PC-3 (cell line): ENCODE measurements around the gene TMEM187. TPM values are rescaled to one million over a fixed set of nuclear protein-coding genes. Genes with fewer than 3 reads are reported as not detected.

Experiments used
- ATAC-seq: fragments of 200-7000 bp; cut with Tn5 transposase; 2 replicates; pipeline ENCODE4 v1.9.1; 2020; ENCODE audit warnings: mild to moderate bottlenecking, moderate library complexity
- BruUV-seq: library from RNA; stranded (reverse); fragments of 400-500 nt; replicated peaks from 2 replicates; lab custom pipeline; 2021; lab: Mats Ljungman, UMichigan
- CTCF ChIA-PET: fragments of 300-600 bp; sonication (Branson Sonifier 250); formaldehyde crosslinking; loops from one replicate; lab custom pipeline; 2022; ENCODE audit warnings: antibody characterized with exemption; lab: Charles Lee
- POLR2A ChIA-PET: fragments of 300-600 bp; sonication (Branson Sonifier 250); formaldehyde crosslinking; loops from one replicate; lab custom pipeline; 2022; ENCODE audit warnings: antibody characterized with exemption; ENCODE audit not compliant: unreplicated experiment; lab: Charles Lee
- DNase-seq: peaks from one replicate; pipeline ENCODE4 v3.0.0-alpha.2; 2015
- H2AFZ ChIP-seq: fragments of 300-600 bp; sonication (generic); 2 replicates; pipeline ENCODE4 v1.6.0; 2016; ENCODE audit warnings: antibody characterized with exemption, low read length
- H3F3A ChIP-seq: fragments of 300-600 bp; sonication (generic); one replicate; pipeline ENCODE4 v1.6.0; 2017; ENCODE audit warnings: antibody characterized with exemption, low read length, control low read depth, mild to moderate bottlenecking; ENCODE audit not compliant: unreplicated experiment
- H3K27ac ChIP-seq: fragments of 300-600 bp; sonication (generic); 2 replicates; pipeline ENCODE4 v1.5.1; 2016; ENCODE audit warnings: mild to moderate bottlenecking, low read length
- H3K27me3 ChIP-seq: fragments of 300-600 bp; sonication (generic); 2 replicates; pipeline ENCODE4 v1.6.1; 2016; ENCODE audit warnings: low read length, mixed read lengths
- H3K36me3 ChIP-seq: fragments of 300-600 bp; sonication (generic); 2 replicates; pipeline ENCODE4 v1.6.1; 2016; ENCODE audit warnings: low read depth, mixed run types, low read length, mixed read lengths
- H3K4me1 ChIP-seq: fragments of 300-600 bp; sonication (generic); 2 replicates; pipeline ENCODE4 v1.5.1; 2016; ENCODE audit warnings: low read length; ENCODE audit not compliant: insufficient read depth
- H3K4me2 ChIP-seq: fragments of 300-600 bp; sonication (generic); 2 replicates; pipeline ENCODE4 v1.6.0; 2016; ENCODE audit warnings: low read length
- H3K4me3 ChIP-seq: fragments of 300-600 bp; sonication (generic); 2 replicates; pipeline ENCODE4 v1.5.1; 2016; ENCODE audit warnings: mild to moderate bottlenecking, low read length, mixed read lengths
- H3K79me2 ChIP-seq: fragments of 300-600 bp; sonication (generic); 2 replicates; pipeline ENCODE4 v1.6.1; 2017; ENCODE audit warnings: low read length, mixed read lengths
- H3K9ac ChIP-seq: fragments of 300-600 bp; sonication (generic); 2 replicates; pipeline ENCODE4 v1.6.0; 2016; ENCODE audit warnings: mild to moderate bottlenecking, low read length
- H3K9me2 ChIP-seq: fragments of 300-600 bp; sonication (generic); replicated peaks from 2 replicates; pipeline ENCODE4 v1.6.1; 2016; ENCODE audit warnings: mixed run types, low read length, mixed read lengths
- H3K9me3 ChIP-seq: fragments of 300-600 bp; sonication (generic); 2 replicates; pipeline ENCODE4 v1.6.1; 2016; ENCODE audit warnings: low read length, mixed read lengths
- H4K20me1 ChIP-seq: fragments of 300-600 bp; sonication (generic); 2 replicates; pipeline ENCODE4 v1.6.1; 2016; ENCODE audit warnings: low read length, mixed read lengths
- CTCF ChIP-seq: fragments of 300-600 bp; sonication (generic); conservative IDR thresholded peaks from 2 replicates; pipeline ENCODE4 v1.5.1; 2017; ENCODE audit warnings: antibody characterized with exemption, low read depth, mild to moderate bottlenecking, low read length
- EZH2 ChIP-seq: fragments of 300-600 bp; sonication (generic); IDR thresholded peaks from one replicate; pipeline ENCODE4 v1.6.1; 2017; ENCODE audit warnings: antibody characterized with exemption, mild to moderate bottlenecking, low read length; ENCODE audit not compliant: unreplicated experiment
- EZH2phosphoT487 ChIP-seq: fragments of 300-600 bp; sonication (generic); IDR thresholded peaks from 2 replicates; pipeline ENCODE4 v1.6.1; 2018; ENCODE audit warnings: mild to moderate bottlenecking, antibody characterized with exemption, low read length, borderline replicate concordance
- intact Hi-C: fragments of 100-400 bp; cut with micrococcal nuclease; formaldehyde crosslinking; loops from 2 replicates; pipeline ENCODE4 v1.9.0; 2023
- total RNA-seq: library from RNA; depleted of rRNA; stranded (reverse); fragments of >200 nt; gene quantifications from 2 replicates; pipeline ENCODE4 v1.2.3, GENCODE V29; 2014

Gene TMEM187
- total RNA-seq, 1 experiment from 2014 or later: 10.6 TPM

- Histone ChIP-seq H3K27me3 (no peaks in the 10 kb centered on the region), H3K4me3 (no peak overlapping the region), H3F3A (no peaks in the 10 kb centered on the region), H3K79me2 (peaks cover 32% of the 10 kb centered on the region), H4K20me1 (no peaks in the 10 kb centered on the region), H3K27ac (no peak overlapping the region), H3K9ac (no peak overlapping the region), H3K4me1 (peaks cover 26% of the 10 kb centered on the region), H2AFZ (no peak overlapping the region), H3K9me2 (no peaks in the 10 kb centered on the region), H3K9me3 (no peaks in the 10 kb centered on the region), H3K36me3 (peaks cover 11% of the 10 kb centered on the region), H3K4me2 (no peak overlapping the region)
- ChIA-PET POLR2A (no interaction called here), CTCF (no interaction called here)
- intact Hi-C loops: no loop called here
- DNase-seq: no peak
- no peak for TF ChIP-seq CTCF
- no peak for TF ChIP-seq EZH2phosphoT487
- no peak for TF ChIP-seq EZH2
- ATAC-seq: no peak
- BruUV-seq: no TSS peak
These were observed 42.3 kb upstream of the TMEM187 start for GRCh38 chrX:153930011-153930910.

GRCh38 chrX:153931151-153931550 is 41.4 kb upstream of the TMEM187 start:
- H3K9me3 ChIP-seq: no peaks in the 10 kb centered on the region
- H3K36me3 ChIP-seq: peaks cover 11% of the 10 kb centered on the region
- H3K4me1 ChIP-seq: peaks cover 26% of the 10 kb centered on the region
- H3K4me3 ChIP-seq: no peak overlapping the region
- H3K27me3 ChIP-seq: no peaks in the 10 kb centered on the region
- intact Hi-C loops: no loop called here
- H4K20me1 ChIP-seq: no peaks in the 10 kb centered on the region
- peaks cover 32% of the 10 kb centered on the region for H3K79me2 ChIP-seq
- no peak for ATAC-seq
- TF ChIP-seq CTCF (no peak), EZH2phosphoT487 (no peak), EZH2 (no peak)
- ChIA-PET POLR2A (no interaction called here), CTCF (no interaction called here)
- H3K4me2 ChIP-seq: no peak overlapping the region
- no peak for DNase-seq
- no TSS peak for BruUV-seq
- no peak overlapping the region for H2AFZ ChIP-seq
- H3K27ac ChIP-seq: no peak overlapping the region
- H3F3A ChIP-seq: no peaks in the 10 kb centered on the region
- no peaks in the 10 kb centered on the region for H3K9me2 ChIP-seq
- no peak overlapping the region for H3K9ac ChIP-seq

GRCh38 chrX:153931748-153932147 is 40.8 kb upstream of the TMEM187 start:
- DNase-seq (no peak), ATAC-seq (no peak)
- Histone ChIP-seq H3K36me3 (peaks cover 11% of the 10 kb centered on the region), H3K79me2 (peaks cover 32% of the 10 kb centered on the region), H2AFZ (no peak overlapping the region), H3F3A (no peaks in the 10 kb centered on the region), H3K9me3 (no peaks in the 10 kb centered on the region), H3K27me3 (no peaks in the 10 kb centered on the region), H3K4me2 (no peak overlapping the region), H3K9ac (no peak overlapping the region), H3K4me1 (peaks cover 24% of the 10 kb centered on the region), H4K20me1 (no peaks in the 10 kb centered on the region), H3K27ac (no peak overlapping the region), H3K9me2 (no peaks in the 10 kb centered on the region), H3K4me3 (no peak overlapping the region)
- no peak for TF ChIP-seq EZH2
- TF ChIP-seq EZH2phosphoT487: no peak
- TF ChIP-seq CTCF: no peak
- ChIA-PET CTCF (no interaction called here), POLR2A (no interaction called here)
- intact Hi-C loops: no loop called here
- BruUV-seq: no TSS peak
